Fibroblast of upper back skin (primary cell): ENCODE measurements around the gene GPX1.

Experiments used
- DNase-seq: peaks from one replicate; pipeline ENCODE4 v3.0.0-alpha.2; 2013

GPX1 gene

DNA sequence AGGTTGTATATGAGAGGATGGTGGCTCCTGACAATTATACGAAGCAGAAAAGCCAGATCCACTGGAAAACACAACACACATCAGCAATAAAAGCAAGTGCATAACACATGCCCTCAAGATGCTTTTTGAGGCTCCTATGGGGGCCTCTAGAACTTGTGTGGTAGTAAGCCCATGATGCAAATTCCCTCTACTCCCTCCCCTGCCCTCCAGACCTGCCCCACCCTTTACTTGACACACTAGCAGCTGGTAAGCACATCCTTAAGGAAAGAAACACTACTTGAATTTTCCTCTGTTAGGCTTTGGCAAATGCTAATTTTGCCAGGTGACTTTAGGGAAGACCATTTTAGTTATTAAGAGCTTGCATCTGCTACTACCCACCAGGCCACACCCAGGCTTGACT, 47.5 kb downstream of the GPX1 start:
- no peak for DNase-seq
